ENCODE data around the gene ROBO1.

DNA sequence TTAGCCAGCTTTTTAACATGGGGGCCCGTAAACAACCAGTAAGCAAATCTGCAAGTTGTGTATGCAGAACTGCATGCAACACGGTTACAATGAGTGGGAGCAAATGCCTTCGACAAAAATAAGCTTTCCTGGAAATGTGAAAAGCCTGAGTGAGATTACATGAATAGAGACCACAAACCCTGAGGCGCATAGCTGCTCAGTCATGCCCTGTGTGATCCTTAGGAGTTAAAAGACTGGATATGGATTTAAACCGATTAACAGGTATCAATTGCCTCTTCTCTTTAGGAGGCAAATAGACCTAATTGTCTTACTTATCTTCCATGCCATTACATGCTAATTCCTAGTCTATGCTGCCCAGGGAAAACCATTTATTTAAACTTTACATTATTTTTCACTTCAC is 810.3 kb downstream of the ROBO1 start:
- TF ChIP-seq, protein P1, sequence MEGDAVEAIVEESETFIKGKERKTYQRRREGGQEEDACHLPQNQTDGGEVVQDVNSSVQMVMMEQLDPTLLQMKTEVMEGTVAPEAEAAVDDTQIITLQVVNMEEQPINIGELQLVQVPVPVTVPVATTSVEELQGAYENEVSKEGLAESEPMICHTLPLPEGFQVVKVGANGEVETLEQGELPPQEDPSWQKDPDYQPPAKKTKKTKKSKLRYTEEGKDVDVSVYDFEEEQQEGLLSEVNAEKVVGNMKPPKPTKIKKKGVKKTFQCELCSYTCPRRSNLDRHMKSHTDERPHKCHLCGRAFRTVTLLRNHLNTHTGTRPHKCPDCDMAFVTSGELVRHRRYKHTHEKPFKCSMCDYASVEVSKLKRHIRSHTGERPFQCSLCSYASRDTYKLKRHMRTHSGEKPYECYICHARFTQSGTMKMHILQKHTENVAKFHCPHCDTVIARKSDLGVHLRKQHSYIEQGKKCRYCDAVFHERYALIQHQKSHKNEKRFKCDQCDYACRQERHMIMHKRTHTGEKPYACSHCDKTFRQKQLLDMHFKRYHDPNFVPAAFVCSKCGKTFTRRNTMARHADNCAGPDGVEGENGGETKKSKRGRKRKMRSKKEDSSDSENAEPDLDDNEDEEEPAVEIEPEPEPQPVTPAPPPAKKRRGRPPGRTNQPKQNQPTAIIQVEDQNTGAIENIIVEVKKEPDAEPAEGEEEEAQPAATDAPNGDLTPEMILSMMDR (IDR thresholded peaks at IDR 0.05; ENCODE audit: low read depth, low read length, missing input control): no peak
- no peak for TF ChIP-seq EGR1 (IDR thresholded peaks at IDR 0.05; ENCODE audit: low read depth in 2 of 2)
- TF ChIP-seq SP1 (IDR thresholded peaks at IDR 0.05): no peak
- TF ChIP-seq RAD21 (IDR thresholded peaks at IDR 0.05): no peak
- TF ChIP-seq, protein P2, sequence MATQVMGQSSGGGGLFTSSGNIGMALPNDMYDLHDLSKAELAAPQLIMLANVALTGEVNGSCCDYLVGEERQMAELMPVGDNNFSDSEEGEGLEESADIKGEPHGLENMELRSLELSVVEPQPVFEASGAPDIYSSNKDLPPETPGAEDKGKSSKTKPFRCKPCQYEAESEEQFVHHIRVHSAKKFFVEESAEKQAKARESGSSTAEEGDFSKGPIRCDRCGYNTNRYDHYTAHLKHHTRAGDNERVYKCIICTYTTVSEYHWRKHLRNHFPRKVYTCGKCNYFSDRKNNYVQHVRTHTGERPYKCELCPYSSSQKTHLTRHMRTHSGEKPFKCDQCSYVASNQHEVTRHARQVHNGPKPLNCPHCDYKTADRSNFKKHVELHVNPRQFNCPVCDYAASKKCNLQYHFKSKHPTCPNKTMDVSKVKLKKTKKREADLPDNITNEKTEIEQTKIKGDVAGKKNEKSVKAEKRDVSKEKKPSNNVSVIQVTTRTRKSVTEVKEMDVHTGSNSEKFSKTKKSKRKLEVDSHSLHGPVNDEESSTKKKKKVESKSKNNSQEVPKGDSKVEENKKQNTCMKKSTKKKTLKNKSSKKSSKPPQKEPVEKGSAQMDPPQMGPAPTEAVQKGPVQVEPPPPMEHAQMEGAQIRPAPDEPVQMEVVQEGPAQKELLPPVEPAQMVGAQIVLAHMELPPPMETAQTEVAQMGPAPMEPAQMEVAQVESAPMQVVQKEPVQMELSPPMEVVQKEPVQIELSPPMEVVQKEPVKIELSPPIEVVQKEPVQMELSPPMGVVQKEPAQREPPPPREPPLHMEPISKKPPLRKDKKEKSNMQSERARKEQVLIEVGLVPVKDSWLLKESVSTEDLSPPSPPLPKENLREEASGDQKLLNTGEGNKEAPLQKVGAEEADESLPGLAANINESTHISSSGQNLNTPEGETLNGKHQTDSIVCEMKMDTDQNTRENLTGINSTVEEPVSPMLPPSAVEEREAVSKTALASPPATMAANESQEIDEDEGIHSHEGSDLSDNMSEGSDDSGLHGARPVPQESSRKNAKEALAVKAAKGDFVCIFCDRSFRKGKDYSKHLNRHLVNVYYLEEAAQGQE (IDR thresholded peaks at IDR 0.05): no peak
- no peak for TF ChIP-seq HNF4A (conservative IDR thresholded peaks at IDR 0.05)
